GM12892 (cell line): ENCODE results near the gene KRTAP2-4.
"Not testable (repeated sequence)": the region's sequence is repeated elsewhere in the genome, so short reads cannot be mapped to it uniquely, and the experiment has no call there.

Experiments
- POLR2A ChIP-seq: IDR thresholded peaks from 2 replicates; pipeline ENCODE4 v1.6.1; 2011; ENCODE audit warnings: low read depth, low read length, control low read depth
- POLR2AphosphoS5 ChIP-seq: IDR thresholded peaks from 2 replicates; pipeline ENCODE4 v1.6.1; 2011; ENCODE audit warnings: low read depth, low read length, control low read depth

DNA sequence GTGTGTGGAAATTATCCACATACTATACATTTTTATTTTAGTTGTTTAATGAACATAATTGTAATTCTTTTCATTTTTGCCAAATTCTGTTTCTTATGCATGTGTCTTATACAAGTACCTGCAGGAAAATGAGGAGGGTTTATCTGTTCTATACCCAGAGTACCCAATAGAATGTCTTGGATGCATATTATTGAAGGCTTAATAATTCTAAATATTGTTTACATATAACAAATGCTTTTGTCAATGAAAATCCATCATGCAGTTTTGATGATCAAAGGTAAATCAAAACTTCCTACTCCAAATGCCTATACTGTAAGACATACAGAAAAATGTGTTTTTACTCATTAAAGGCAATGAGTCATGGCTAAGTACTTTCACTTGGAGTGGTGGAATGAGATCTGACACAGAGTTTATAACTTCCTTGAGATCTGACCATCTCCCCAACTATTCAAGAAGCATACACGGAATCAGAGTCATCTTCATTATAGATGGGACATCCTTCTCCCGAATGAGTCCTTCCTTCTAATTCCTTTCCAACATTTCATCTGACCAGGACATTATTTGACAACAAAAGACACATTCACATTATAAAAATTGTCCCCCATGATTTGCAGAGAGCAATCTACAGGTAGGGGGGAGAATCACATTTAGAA, 38.8 kb upstream of the KRTAP2-4 start:
- not testable (repeated sequence) for TF ChIP-seq POLR2AphosphoS5, POLR2A
